IMR-90 (cell line): ENCODE results near the gene LTC4S. TPM values are rescaled to one million over a fixed set of nuclear protein-coding genes. Genes with fewer than 3 reads are reported as not detected.

Experiments
- ATAC-seq: fragments of 200-7000 bp; cut with Tn5 transposase; 2 replicates; pipeline ENCODE4 v1.9.1; 2020; ENCODE audit warnings: low read depth, mild to moderate bottlenecking, moderate library complexity
- BruUV-seq: library from RNA; stranded (reverse); fragments of 400-500 nt; replicated peaks from 2 replicates; lab custom pipeline; 2021; lab: Mats Ljungman, UMichigan
- CTCF ChIA-PET: fragments of 300-600 bp; formaldehyde crosslinking; extraction: SDS; loops from one replicate; lab custom pipeline; 2021; ENCODE audit warnings: antibody characterized with exemption; lab: Yijun Ruan, JAX
- POLR2A ChIA-PET: fragments of 300-600 bp; sonication (Branson Sonifier 250); formaldehyde crosslinking; loops from one replicate; lab custom pipeline; 2022; ENCODE audit warnings: antibody characterized with exemption; ENCODE audit not compliant: unreplicated experiment; lab: Charles Lee
- DNase-seq: peaks from one replicate; pipeline ENCODE4 v3.0.0; 2013
- H2AFZ ChIP-seq: replicated peaks from 2 replicates; pipeline ENCODE3; 2013; ENCODE audit warnings: low read length, mild to moderate bottlenecking; ENCODE audit not compliant: poor library complexity
- H2AK5ac ChIP-seq: 2 replicates; pipeline ENCODE4 v1.6.1; 2013; ENCODE audit warnings: low read depth, low read length, inconsistent platforms
- H2AK9ac ChIP-seq: replicated peaks from 2 replicates; pipeline ENCODE3; 2013; ENCODE audit warnings: mild to moderate bottlenecking, low read depth, low read length, moderate library complexity; ENCODE audit not compliant: poor library complexity
- H2BK120ac ChIP-seq: 2 replicates; pipeline ENCODE4 v1.6.1; 2013; ENCODE audit warnings: low read depth, low read length, inconsistent platforms
- H2BK15ac ChIP-seq: 3 replicates; pipeline ENCODE4 v1.6.1; 2013; ENCODE audit warnings: low read depth, low read length, inconsistent platforms
- H2BK20ac ChIP-seq: 2 replicates; pipeline ENCODE4 v1.6.1; 2013; ENCODE audit warnings: low read depth, mild to moderate bottlenecking, inconsistent platforms, low read length, moderate library complexity
- H2BK5ac ChIP-seq: 2 replicates; pipeline ENCODE4 v1.6.1; 2013; ENCODE audit warnings: mild to moderate bottlenecking, low read depth, low read length, inconsistent platforms; ENCODE audit not compliant: poor library complexity, severe bottlenecking
- H3K14ac ChIP-seq: replicated peaks from 2 replicates; pipeline ENCODE4 v1.6.1; 2013; ENCODE audit warnings: low read depth, low read length, inconsistent platforms
- H3K18ac ChIP-seq: 2 replicates; pipeline ENCODE4 v1.6.1; 2013; ENCODE audit warnings: low read depth, low read length, control low read depth
- H3K23ac ChIP-seq: 2 replicates; pipeline ENCODE4 v1.6.1; 2013; ENCODE audit warnings: low read depth, low read length, inconsistent platforms
- H3K27ac ChIP-seq: 2 replicates; pipeline ENCODE4 v1.5.1; 2013; ENCODE audit warnings: mild to moderate bottlenecking, control low read depth, low read length; ENCODE audit not compliant: insufficient read depth
- H3K27me3 ChIP-seq: 2 replicates; pipeline ENCODE4 v1.6.1; 2013; ENCODE audit warnings: low read length; ENCODE audit not compliant: control insufficient read depth, insufficient read depth
- H3K36me3 ChIP-seq: 2 replicates; pipeline ENCODE4 v1.6.1; 2013; ENCODE audit warnings: low read length, mixed read lengths; ENCODE audit not compliant: control insufficient read depth, insufficient read depth
- H3K4ac ChIP-seq: 2 replicates; pipeline ENCODE4 v1.6.1; 2013; ENCODE audit warnings: low read depth, low read length, inconsistent platforms
- H3K4me1 ChIP-seq: 2 replicates; pipeline ENCODE4 v1.6.1; 2013; ENCODE audit warnings: low read length, mixed read lengths; ENCODE audit not compliant: control insufficient read depth, insufficient read depth
- H3K4me2 ChIP-seq: 2 replicates; pipeline ENCODE4 v1.6.1; 2013; ENCODE audit warnings: low read depth, mild to moderate bottlenecking, control low read depth, low read length, moderate library complexity
- H3K4me3 ChIP-seq: 2 replicates; pipeline ENCODE4 v1.5.1; 2013; ENCODE audit warnings: low read depth, mild to moderate bottlenecking, control low read depth, low read length, moderate library complexity; ENCODE audit not compliant: insufficient read depth
- H3K56ac ChIP-seq: 2 replicates; pipeline ENCODE4 v1.6.1; 2013; ENCODE audit warnings: low read length, inconsistent platforms; ENCODE audit not compliant: insufficient read depth; ENCODE audit errors: extremely low read depth
- H3K79me1 ChIP-seq, 2 experiments: 2 replicates each; pipeline ENCODE4 v1.6.1; 2013; ENCODE audit warnings: low read length in 2 of 2, inconsistent platforms in 1 of 2, low read depth in 1 of 2
- H3K9ac ChIP-seq: 2 replicates; pipeline ENCODE4 v1.6.1; 2013; ENCODE audit warnings: low read depth, low read length, control low read depth
- H3K9me1 ChIP-seq: 2 replicates; pipeline ENCODE4 v1.6.1; 2013; ENCODE audit warnings: low read length, inconsistent platforms; ENCODE audit not compliant: insufficient read depth
- H3K9me3 ChIP-seq: 2 replicates; pipeline ENCODE4 v1.6.1; 2013; ENCODE audit warnings: low read length; ENCODE audit not compliant: control insufficient read depth, insufficient read depth
- H4K20me1 ChIP-seq: 2 replicates; pipeline ENCODE4 v1.6.1; 2013; ENCODE audit warnings: low read length, inconsistent platforms; ENCODE audit not compliant: insufficient read depth
- H4K5ac ChIP-seq: 2 replicates; pipeline ENCODE4 v1.6.1; 2013; ENCODE audit warnings: mild to moderate bottlenecking, low read depth, low read length, control low read depth
- H4K8ac ChIP-seq, 2 experiments: 2 replicates each; pipeline ENCODE4 v1.6.1; 2013; ENCODE audit warnings: low read depth in 2 of 2, low read length in 2 of 2, control low read depth in 1 of 2, inconsistent platforms in 1 of 2
- H4K91ac ChIP-seq: 2 replicates; pipeline ENCODE4 v1.6.1; 2013; ENCODE audit warnings: low read depth, low read length, inconsistent platforms; ENCODE audit not compliant: insufficient read depth
- BHLHE40 ChIP-seq: fragments of 150-350 bp; IDR thresholded peaks from 2 replicates; pipeline ENCODE4 v1.6.1; 2016; ENCODE audit warnings: mild to moderate bottlenecking, low read depth, low read length
- CEBPB ChIP-seq: IDR thresholded peaks from 2 replicates; pipeline ENCODE4 v1.6.1; 2012; ENCODE audit warnings: low read depth, low read length, improper control_type of control experiment
- CHD1 ChIP-seq: IDR thresholded peaks from 2 replicates; pipeline ENCODE4 v1.6.1; 2012; ENCODE audit warnings: low read depth, low read length, improper control_type of control experiment
- ELK1 ChIP-seq: fragments of 150-350 bp; IDR thresholded peaks from 2 replicates; pipeline ENCODE4 v1.6.1; 2016; ENCODE audit warnings: low read depth, mild to moderate bottlenecking, low read length, moderate library complexity, borderline replicate concordance
- MAFK ChIP-seq: IDR thresholded peaks from 2 replicates; pipeline ENCODE4 v1.6.1; 2012; ENCODE audit warnings: low read depth, low read length, improper control_type of control experiment
- MAZ ChIP-seq: IDR thresholded peaks from 2 replicates; pipeline ENCODE4 v1.6.1; 2012; ENCODE audit warnings: low read depth, mild to moderate bottlenecking, low read length, improper control_type of control experiment, moderate library complexity, borderline replicate concordance
- MXI1 ChIP-seq: IDR thresholded peaks from 2 replicates; pipeline ENCODE4 v1.6.1; 2012; ENCODE audit warnings: low read depth, mild to moderate bottlenecking, low read length, moderate library complexity, borderline replicate concordance
- NFE2L2 ChIP-seq: fragments of 150-350 bp; IDR thresholded peaks from 2 replicates; pipeline ENCODE4 v1.6.1; 2016; ENCODE audit warnings: low read depth, mild to moderate bottlenecking, low read length
- POLR2A ChIP-seq: IDR thresholded peaks from 2 replicates; pipeline ENCODE4 v1.6.1; 2012; ENCODE audit warnings: mild to moderate bottlenecking, low read depth, low read length
- RAD21 ChIP-seq: IDR thresholded peaks from 2 replicates; pipeline ENCODE4 v1.6.1; 2012; ENCODE audit warnings: low read length, improper control_type of control experiment
- RCOR1 ChIP-seq: IDR thresholded peaks from 2 replicates; pipeline ENCODE4 v1.6.1; 2012; ENCODE audit warnings: mild to moderate bottlenecking, low read length, improper control_type of control experiment; ENCODE audit not compliant: insufficient replicate concordance
- RFX5 ChIP-seq: IDR thresholded peaks from 2 replicates; pipeline ENCODE4 v1.8.0; 2012; ENCODE audit warnings: low read depth, mild to moderate bottlenecking, low read length, moderate library complexity
- SMC3 ChIP-seq: fragments of 150-350 bp; IDR thresholded peaks from 2 replicates; pipeline ENCODE4 v1.6.1; 2016; ENCODE audit warnings: low read depth, mild to moderate bottlenecking, antibody characterized with exemption, low read length, moderate library complexity
- WGBS, 2 experiments: methylation state at CpG; one replicate each; pipeline versions ENCODE4 v1.1.5 to v1.1.7; 2013; ENCODE audit warnings: missing lambda C conversion rate in 2 of 2; ENCODE audit not compliant: insufficient read length in 1 of 2; ENCODE audit errors: extremely low coverage in 2 of 2; 5-methylcytosine and 5-hydroxymethylcytosine counted together
- dilution Hi-C: fragments of 300-500 bp; cut with HindIII; formaldehyde crosslinking; loops from one replicate; pipeline ENCODE4 v1.14.3; 2018; ENCODE audit warnings: low sequenced_read_pairs; ENCODE audit not compliant: unreplicated experiment
- in situ Hi-C: fragments of 300-500 bp; cut with MboI; formaldehyde crosslinking; loops from 3 replicates; pipeline ENCODE4 v1.14.3; 2019; ENCODE audit warnings: low sequenced_read_pairs, inconsistent platforms, mixed read lengths
- intact Hi-C: fragments of 100-400 bp; cut with micrococcal nuclease; formaldehyde crosslinking; loops from 2 replicates; pipeline ENCODE4 v1.10.0; 2022
- polyA plus RNA-seq, 3 experiments: library from polyadenylated mRNA; depleted of rRNA; stranded (reverse); fragments of >200 nt; gene quantifications; 2 replicates each; pipeline ENCODE4 v1.2.3, GENCODE V29; 2012; ENCODE audit warnings: low replicate concordance in 1 of 3
- total RNA-seq: library from RNA; depleted of rRNA; stranded (reverse); fragments of >200 nt; gene quantifications from 2 replicates; pipeline ENCODE4 v1.2.3, GENCODE V29; 2012
- TF ChIP-seq, protein P1 (sequence below): fragments of 150-350 bp; IDR thresholded peaks from 2 replicates; pipeline ENCODE4 v1.6.1; 2017; ENCODE audit warnings: mild to moderate bottlenecking, antibody characterized with exemption, low read length, low read depth

Gene LTC4S
- total and polyA plus RNA-seq, 2 of the 4 experiments (the other 2 are of a cell fraction), result 0.72 TPM; not detected in 1

- H3K27me3 ChIP-seq, result no peaks in the 10 kb centered on the region
- intact Hi-C loops, result no loop called here
- H3K56ac ChIP-seq, result no peak overlapping the region
- 0 out of 2 replicates have a peak, but pooled peaks cover 3% of the 10 kb centered on the region for H4K20me1 ChIP-seq
- no TSS peak for BruUV-seq
- no peak overlapping the region for H2BK120ac ChIP-seq
- H3K18ac ChIP-seq, result no peak overlapping the region
- H3K79me1 ChIP-seq, result peaks cover 6 to 8% of the 10 kb centered on the region in 2 experiments
- no peak overlapping the region for H3K4me2 ChIP-seq
- TF ChIP-seq CHD1 (no peak), NFE2L2 (no peak), BHLHE40 (no peak), CEBPB (no peak), SMC3 (no peak), POLR2A (no peak), RAD21 (no peak), RFX5 (no peak), MAZ (no peak), ELK1 (no peak), RCOR1 (no peak), MAFK (no peak), MXI1 (no peak)
- TF ChIP-seq, protein P1, sequence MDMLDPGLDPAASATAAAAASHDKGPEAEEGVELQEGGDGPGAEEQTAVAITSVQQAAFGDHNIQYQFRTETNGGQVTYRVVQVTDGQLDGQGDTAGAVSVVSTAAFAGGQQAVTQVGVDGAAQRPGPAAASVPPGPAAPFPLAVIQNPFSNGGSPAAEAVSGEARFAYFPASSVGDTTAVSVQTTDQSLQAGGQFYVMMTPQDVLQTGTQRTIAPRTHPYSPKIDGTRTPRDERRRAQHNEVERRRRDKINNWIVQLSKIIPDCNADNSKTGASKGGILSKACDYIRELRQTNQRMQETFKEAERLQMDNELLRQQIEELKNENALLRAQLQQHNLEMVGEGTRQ, result no peak
- no peak overlapping the region for H2BK5ac ChIP-seq
- no peak overlapping the region for H3K14ac ChIP-seq
- H2BK20ac ChIP-seq, result no peak overlapping the region
- CTCF ChIA-PET, result no interaction called here
- DNase-seq (no peak), ATAC-seq (peak; percentile 21; the same call in 1 of the 2 replicates)
- POLR2A ChIA-PET, result no interaction called here
- in situ Hi-C loops, result no loop called here
- H3K4me3 ChIP-seq, result no peak overlapping the region
- H2AFZ ChIP-seq, result no peak overlapping the region
- H2AK9ac ChIP-seq, result no peak overlapping the region
- no peak overlapping the region for H3K27ac ChIP-seq
- H3K4me1 ChIP-seq, result no peaks in the 10 kb centered on the region
- H3K9me1 ChIP-seq, result no peaks in the 10 kb centered on the region
- H4K8ac ChIP-seq, result no peak overlapping the region
- H4K91ac ChIP-seq, result no peak overlapping the region
- WGBS, 2 experiments, result 83% methylated on average over 1 of the region's 7 CpGs; no CpG with 5 or more reads in 1 of the 2 experiments
- no peak overlapping the region for H2AK5ac ChIP-seq
- H3K23ac ChIP-seq, result no peak overlapping the region
- H3K4ac ChIP-seq, result no peak overlapping the region
- no peak overlapping the region for H2BK15ac ChIP-seq
- no peak overlapping the region for H3K9ac ChIP-seq
- H4K5ac ChIP-seq, result no peak overlapping the region
- dilution Hi-C loops, result no loop called here
- H3K36me3 ChIP-seq, result peaks cover 35% of the 10 kb centered on the region
- H3K9me3 ChIP-seq, result no peaks in the 10 kb centered on the region
Measured at GRCh38 chr5:179780362-179780761, 13.4 kb upstream of the LTC4S start.
